HG03469 (cell line): ENCODE measurements around the gene ACOX2.
A peak's percentile ranks its signal among the peaks of the same experiment; 100 is the strongest.

Source experiments
- ATAC-seq: cut with Tn5 transposase; IDR thresholded peaks from one replicate; pipeline ENCODE4 v1.9.1; 2021; ENCODE audit warnings: mild to moderate bottlenecking, moderate library complexity, moderate number of reproducible peaks; ENCODE audit not compliant: unreplicated experiment

ACOX2 gene

GRCh38 chr3:58536501-58537411 lies at the start of gene ACOX2:
Gene ACOX2, minus strand, starts transcription at chr3:58537190. Its CDS starts 2,084 bp downstream, at chr3:58535106.
- no peak for ATAC-seq

- ATAC-seq = no peak
Observed at GRCh38 chr3:58585994-58586393, 49.0 kb upstream of the ACOX2 start.

GRCh38 chr3:58585005-58585786 lies 48.2 kb upstream of the ACOX2 start:
- peak; percentile 42 for ATAC-seq

GRCh38 chr3:58584690-58585004 lies 47.7 kb upstream of the ACOX2 start:
- no peak for ATAC-seq

- no peak for ATAC-seq
Observed at GRCh38 chr3:58581328-58582091, 44.5 kb upstream of the ACOX2 start.

- no peak for ATAC-seq
Observed at GRCh38 chr3:58580826-58581327, 43.9 kb upstream of the ACOX2 start.

- no peak for ATAC-seq
Observed at GRCh38 chr3:58578873-58579272, 41.9 kb upstream of the ACOX2 start.

- ATAC-seq = no peak
Observed at GRCh38 chr3:58577269-58577821, 40.4 kb upstream of the ACOX2 start, which contains the start of gene FAM107A. Gene FAM107A, minus strand, starts transcription at chr3:58577391. Its CDS starts 7,531 bp downstream, at chr3:58569860.

GRCh38 chr3:58576716-58577115 lies 39.7 kb upstream of the ACOX2 start:
- ATAC-seq = no peak

GRCh38 chr3:58575971-58576652 lies 39.1 kb upstream of the ACOX2 start:
- ATAC-seq = no peak

GRCh38 chr3:58574682-58575081 lies 37.7 kb upstream of the ACOX2 start:
- no peak for ATAC-seq

GRCh38 chr3:58574106-58574505 lies 37.1 kb upstream of the ACOX2 start:
- no peak for ATAC-seq

- no peak for ATAC-seq
Observed at GRCh38 chr3:58573640-58574039, 36.6 kb upstream of the ACOX2 start.

- ATAC-seq = no peak
Observed at GRCh38 chr3:58572634-58573230, 35.7 kb upstream of the ACOX2 start.

- ATAC-seq = no peak
Observed at GRCh38 chr3:58572013-58572633, 35.1 kb upstream of the ACOX2 start.

- ATAC-seq = no peak
Observed at GRCh38 chr3:58570851-58571250, 33.9 kb upstream of the ACOX2 start.

GRCh38 chr3:58569287-58570001 lies 32.5 kb upstream of the ACOX2 start:
- no peak for ATAC-seq

GRCh38 chr3:58568572-58569286 lies 31.7 kb upstream of the ACOX2 start:
- no peak for ATAC-seq
